ENCODE results near the gene AHCYL2.

The AHCYL2 gene

GRCh38 chr7:129464194-129464593 is 239.4 kb downstream of the AHCYL2 start:
- no peak overlapping the region for H3K4me3 ChIP-seq (ENCODE audit: low read length)

GRCh38 chr7:129465080-129465479 is 240.2 kb downstream of the AHCYL2 start:
- TF ChIP-seq, protein P1, sequence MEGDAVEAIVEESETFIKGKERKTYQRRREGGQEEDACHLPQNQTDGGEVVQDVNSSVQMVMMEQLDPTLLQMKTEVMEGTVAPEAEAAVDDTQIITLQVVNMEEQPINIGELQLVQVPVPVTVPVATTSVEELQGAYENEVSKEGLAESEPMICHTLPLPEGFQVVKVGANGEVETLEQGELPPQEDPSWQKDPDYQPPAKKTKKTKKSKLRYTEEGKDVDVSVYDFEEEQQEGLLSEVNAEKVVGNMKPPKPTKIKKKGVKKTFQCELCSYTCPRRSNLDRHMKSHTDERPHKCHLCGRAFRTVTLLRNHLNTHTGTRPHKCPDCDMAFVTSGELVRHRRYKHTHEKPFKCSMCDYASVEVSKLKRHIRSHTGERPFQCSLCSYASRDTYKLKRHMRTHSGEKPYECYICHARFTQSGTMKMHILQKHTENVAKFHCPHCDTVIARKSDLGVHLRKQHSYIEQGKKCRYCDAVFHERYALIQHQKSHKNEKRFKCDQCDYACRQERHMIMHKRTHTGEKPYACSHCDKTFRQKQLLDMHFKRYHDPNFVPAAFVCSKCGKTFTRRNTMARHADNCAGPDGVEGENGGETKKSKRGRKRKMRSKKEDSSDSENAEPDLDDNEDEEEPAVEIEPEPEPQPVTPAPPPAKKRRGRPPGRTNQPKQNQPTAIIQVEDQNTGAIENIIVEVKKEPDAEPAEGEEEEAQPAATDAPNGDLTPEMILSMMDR (conservative IDR thresholded peaks at IDR 0.05; ENCODE audit: low read length), result no peak

More at GRCh38 chr7:129464194-129464593, 239.4 kb downstream of the AHCYL2 start:
- DNase-seq (ENCODE audit: low read depth), result no peak
- TF ChIP-seq, protein P1 (conservative IDR thresholded peaks at IDR 0.05; ENCODE audit: low read length), result no peak

GRCh38 chr7:129466796-129467195 is 242.0 kb downstream of the AHCYL2 start:
- no peak overlapping the region for H3K4me3 ChIP-seq (ENCODE audit: low read length)
- no peak for DNase-seq (ENCODE audit: low read depth)
- TF ChIP-seq, protein P1 (conservative IDR thresholded peaks at IDR 0.05; ENCODE audit: low read length), result no peak

More at GRCh38 chr7:129465080-129465479, 240.2 kb downstream of the AHCYL2 start:
- H3K4me3 ChIP-seq (ENCODE audit: low read length), result no peak overlapping the region
- DNase-seq (ENCODE audit: low read depth), result no peak

GRCh38 chr7:129468087-129468486 is 243.3 kb downstream of the AHCYL2 start:
- TF ChIP-seq, protein P1 (conservative IDR thresholded peaks at IDR 0.05; ENCODE audit: low read length), result no peak

DNA sequence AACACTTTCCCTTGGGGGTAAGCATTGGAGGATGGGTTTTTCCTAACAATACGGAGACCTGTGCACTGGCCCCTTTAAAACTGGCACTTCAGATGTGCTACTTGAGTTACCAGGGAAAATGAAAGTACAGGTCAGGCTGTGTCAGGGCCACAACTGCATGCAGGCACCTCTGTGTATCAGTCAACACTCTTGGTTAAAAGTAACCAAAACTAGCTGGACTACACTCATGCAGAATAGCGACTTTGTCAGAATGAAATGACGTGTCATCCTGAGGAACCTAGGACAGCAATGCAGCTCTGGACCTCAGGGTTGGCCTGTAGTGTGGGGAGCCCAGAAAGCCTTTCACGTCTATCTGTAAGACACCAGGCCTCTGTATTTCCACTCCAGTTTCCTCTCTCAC is 243.7 kb downstream of the AHCYL2 start:
- DNase-seq (ENCODE audit: low read depth), result no peak
- no peak overlapping the region for H3K4me3 ChIP-seq (ENCODE audit: low read length)
- TF ChIP-seq, protein P1 (conservative IDR thresholded peaks at IDR 0.05; ENCODE audit: low read length), result no peak

More at GRCh38 chr7:129468087-129468486, 243.3 kb downstream of the AHCYL2 start:
- no peak overlapping the region for H3K4me3 ChIP-seq (ENCODE audit: low read length)
- peak; percentile 73 for DNase-seq (ENCODE audit: low read depth)

GRCh38 chr7:129469930-129470329 is 245.1 kb downstream of the AHCYL2 start:
- TF ChIP-seq, protein P1 (conservative IDR thresholded peaks at IDR 0.05; ENCODE audit: low read length), result no peak
- no peak for DNase-seq (ENCODE audit: low read depth)
- H3K4me3 ChIP-seq (ENCODE audit: low read length), result no peak overlapping the region

GRCh38 chr7:129470411-129470810 is 245.6 kb downstream of the AHCYL2 start:
- DNase-seq (ENCODE audit: low read depth), result no peak
- no peak overlapping the region for H3K4me3 ChIP-seq (ENCODE audit: low read length)
- TF ChIP-seq, protein P1 (conservative IDR thresholded peaks at IDR 0.05; ENCODE audit: low read length), result no peak

Data from AG10803 (cell line).